ENCODE results near the gene LYSMD2. TPM values are rescaled to one million over a fixed set of nuclear protein-coding genes. Genes with fewer than 3 reads are reported as not detected.

Gene LYSMD2
- total and polyA plus RNA-seq, 2 donors from 2014 or later, result 11.7 to 21.5 TPM

DNA sequence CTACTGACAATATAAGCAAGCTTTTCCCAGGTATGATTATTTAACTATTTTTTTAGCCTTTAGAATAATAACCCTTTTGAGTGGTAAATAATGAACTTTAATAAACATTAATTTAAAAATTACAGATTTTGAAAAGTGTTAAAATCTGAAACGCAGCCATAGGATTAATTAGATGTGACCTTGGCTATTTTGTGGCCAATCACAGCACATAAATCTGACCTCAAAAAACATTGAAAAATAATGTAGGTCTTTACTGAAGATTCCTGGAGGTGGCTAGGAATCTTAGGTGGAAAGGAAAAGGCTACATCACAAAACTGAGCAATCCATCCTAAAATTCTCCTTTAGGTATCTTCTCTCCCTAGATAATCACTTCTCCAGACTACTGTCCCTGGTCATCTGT, 38.1 kb downstream of the LYSMD2 start:
- Histone ChIP-seq H3K4me3 (ENCODE audit: low read length in 3 of 3) (no peak overlapping the region), H3K9me3 (ENCODE audit: control insufficient read depth in 2 of 3, insufficient read depth in 1 of 3, low read length in 3 of 3) (no peaks in the 10 kb centered on the region), H3K36me3 (ENCODE audit: control insufficient read depth in 2 of 3, insufficient read depth in 3 of 3, low read length in 3 of 3) (no peaks in the 10 kb centered on the region), H3K4me1 (ENCODE audit: control insufficient read depth in 2 of 3, insufficient read depth in 2 of 3, low read depth in 1 of 3, low read length in 3 of 3) (no peaks in the 10 kb centered on the region), H3K9ac (ENCODE audit: low read length in 3 of 3) (no peak overlapping the region), H3K27me3 (ENCODE audit: control insufficient read depth, insufficient read depth, low read length) (no peaks in the 10 kb centered on the region), H3K27ac (ENCODE audit: low read depth in 2 of 2, low read length in 2 of 2) (no peak overlapping the region)
- DNase-seq, result no peak
- TF ChIP-seq, protein P1, sequence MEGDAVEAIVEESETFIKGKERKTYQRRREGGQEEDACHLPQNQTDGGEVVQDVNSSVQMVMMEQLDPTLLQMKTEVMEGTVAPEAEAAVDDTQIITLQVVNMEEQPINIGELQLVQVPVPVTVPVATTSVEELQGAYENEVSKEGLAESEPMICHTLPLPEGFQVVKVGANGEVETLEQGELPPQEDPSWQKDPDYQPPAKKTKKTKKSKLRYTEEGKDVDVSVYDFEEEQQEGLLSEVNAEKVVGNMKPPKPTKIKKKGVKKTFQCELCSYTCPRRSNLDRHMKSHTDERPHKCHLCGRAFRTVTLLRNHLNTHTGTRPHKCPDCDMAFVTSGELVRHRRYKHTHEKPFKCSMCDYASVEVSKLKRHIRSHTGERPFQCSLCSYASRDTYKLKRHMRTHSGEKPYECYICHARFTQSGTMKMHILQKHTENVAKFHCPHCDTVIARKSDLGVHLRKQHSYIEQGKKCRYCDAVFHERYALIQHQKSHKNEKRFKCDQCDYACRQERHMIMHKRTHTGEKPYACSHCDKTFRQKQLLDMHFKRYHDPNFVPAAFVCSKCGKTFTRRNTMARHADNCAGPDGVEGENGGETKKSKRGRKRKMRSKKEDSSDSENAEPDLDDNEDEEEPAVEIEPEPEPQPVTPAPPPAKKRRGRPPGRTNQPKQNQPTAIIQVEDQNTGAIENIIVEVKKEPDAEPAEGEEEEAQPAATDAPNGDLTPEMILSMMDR (IDR thresholded peaks at IDR 0.05; ENCODE audit: borderline replicate concordance, extremely low read depth, insufficient read depth), result no peak
- intact Hi-C loops (cut with DNase I), result no loop called here
- FAIRE-seq, result no peak

DNA sequence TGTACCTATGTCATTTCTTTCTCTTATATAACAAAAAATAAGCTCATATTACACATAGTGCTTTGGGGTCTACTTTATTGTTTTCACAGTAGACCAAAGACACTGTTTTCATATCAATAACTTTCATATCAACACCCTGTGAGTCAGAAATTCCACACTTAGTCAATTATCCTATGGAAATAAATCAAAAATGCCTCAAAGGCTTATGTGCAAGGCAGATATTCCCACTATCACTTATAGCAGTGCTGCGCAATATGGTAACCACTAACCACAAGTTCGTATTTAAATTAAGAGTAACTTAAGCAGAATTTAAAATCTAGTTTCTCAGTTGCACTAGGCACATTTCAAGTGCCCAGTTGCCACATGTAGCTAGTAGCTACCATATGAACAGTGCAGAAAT, 40.3 kb downstream of the LYSMD2 start:
- intact Hi-C loops (cut with DNase I), result no loop called here
- FAIRE-seq (no peak), DNase-seq (no peak)
- no peak overlapping the region for H3K9ac ChIP-seq (ENCODE audit: low read length in 3 of 3)
- no peaks in the 10 kb centered on the region for H3K27me3 ChIP-seq (ENCODE audit: control insufficient read depth, insufficient read depth, low read length)
- H3K36me3 ChIP-seq (ENCODE audit: control insufficient read depth in 2 of 3, insufficient read depth in 3 of 3, low read length in 3 of 3), result no peaks in the 10 kb centered on the region
- no peak overlapping the region for H3K27ac ChIP-seq (ENCODE audit: low read depth in 2 of 2, low read length in 2 of 2)
- H3K4me3 ChIP-seq (ENCODE audit: low read length in 3 of 3), result no peak overlapping the region
- H3K4me1 ChIP-seq (ENCODE audit: control insufficient read depth in 2 of 3, insufficient read depth in 2 of 3, low read depth in 1 of 3, low read length in 3 of 3), result no peaks in the 10 kb centered on the region
- TF ChIP-seq, protein P1 (IDR thresholded peaks at IDR 0.05; ENCODE audit: borderline replicate concordance, extremely low read depth, insufficient read depth), result no peak
- H3K9me3 ChIP-seq (ENCODE audit: control insufficient read depth in 2 of 3, insufficient read depth in 1 of 3, low read length in 3 of 3), result no peaks in the 10 kb centered on the region

DNA sequence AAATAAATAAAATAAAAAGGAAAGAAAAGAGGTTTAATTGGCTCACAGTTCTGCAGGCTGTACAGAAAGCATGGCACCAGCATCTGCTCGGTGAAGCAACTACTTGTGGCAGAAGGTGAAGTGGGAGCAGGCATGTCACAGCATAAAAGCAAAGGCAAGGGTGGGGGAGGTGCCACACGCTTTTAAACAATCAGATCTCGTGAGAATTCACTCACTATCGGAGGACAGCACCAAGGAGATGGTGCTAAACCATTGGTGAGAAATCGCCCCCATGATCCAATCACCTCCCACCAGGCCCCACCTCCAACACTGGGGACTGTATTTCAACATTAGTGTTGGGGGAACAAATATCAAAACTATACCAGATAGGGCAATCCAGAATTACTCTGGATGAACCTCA, 40.9 kb downstream of the LYSMD2 start:
- H3K27ac ChIP-seq (ENCODE audit: low read depth in 2 of 2, low read length in 2 of 2), result no peak overlapping the region
- intact Hi-C loops (cut with DNase I), result no loop called here
- H3K4me1 ChIP-seq (ENCODE audit: control insufficient read depth in 2 of 3, insufficient read depth in 2 of 3, low read depth in 1 of 3, low read length in 3 of 3), result no peaks in the 10 kb centered on the region
- H3K9ac ChIP-seq (ENCODE audit: low read length in 3 of 3), result no peak overlapping the region
- no peaks in the 10 kb centered on the region for H3K36me3 ChIP-seq (ENCODE audit: control insufficient read depth in 2 of 3, insufficient read depth in 3 of 3, low read length in 3 of 3)
- no peak overlapping the region for H3K4me3 ChIP-seq (ENCODE audit: low read length in 3 of 3)
- TF ChIP-seq, protein P1 (IDR thresholded peaks at IDR 0.05; ENCODE audit: borderline replicate concordance, extremely low read depth, insufficient read depth), result no peak
- DNase-seq (no peak), FAIRE-seq (no peak)
- no peaks in the 10 kb centered on the region for H3K9me3 ChIP-seq (ENCODE audit: control insufficient read depth in 2 of 3, insufficient read depth in 1 of 3, low read length in 3 of 3)
- no peaks in the 10 kb centered on the region for H3K27me3 ChIP-seq (ENCODE audit: control insufficient read depth, insufficient read depth, low read length)

DNA sequence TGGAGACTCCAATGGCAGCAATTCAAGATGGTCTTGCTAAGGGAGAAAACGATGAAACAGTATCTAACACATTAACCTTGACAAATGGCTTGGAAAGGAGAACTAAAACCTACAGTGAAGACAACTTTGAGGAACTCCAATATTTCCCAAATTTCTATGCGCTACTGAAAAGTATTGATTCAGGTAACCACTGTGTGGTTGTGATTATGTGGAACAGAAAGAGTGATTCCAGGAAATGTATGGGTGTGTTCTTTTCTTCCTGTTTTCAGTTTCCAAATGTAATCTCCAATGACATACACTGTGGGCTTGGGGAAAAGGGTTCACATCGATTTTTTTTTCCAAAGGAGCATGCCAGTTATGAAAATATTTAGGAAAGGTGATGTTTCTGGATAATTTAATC, 45.3 kb downstream of the LYSMD2 start:
- Histone ChIP-seq H3K4me1 (ENCODE audit: control insufficient read depth in 2 of 3, insufficient read depth in 2 of 3, low read depth in 1 of 3, low read length in 3 of 3) (no peaks in the 10 kb centered on the region), H3K9me3 (ENCODE audit: control insufficient read depth in 2 of 3, insufficient read depth in 1 of 3, low read length in 3 of 3) (no peaks in the 10 kb centered on the region), H3K27me3 (ENCODE audit: control insufficient read depth, insufficient read depth, low read length) (no peaks in the 10 kb centered on the region), H3K4me3 (ENCODE audit: low read length in 3 of 3) (no peak overlapping the region), H3K27ac (ENCODE audit: low read depth in 2 of 2, low read length in 2 of 2) (no peak overlapping the region), H3K9ac (ENCODE audit: low read length in 3 of 3) (no peak overlapping the region), H3K36me3 (ENCODE audit: control insufficient read depth in 2 of 3, insufficient read depth in 3 of 3, low read length in 3 of 3) (no peaks in the 10 kb centered on the region)
- intact Hi-C loops (cut with DNase I), result no loop called here
- DNase-seq (no peak), FAIRE-seq (no peak)
- TF ChIP-seq, protein P1 (IDR thresholded peaks at IDR 0.05; ENCODE audit: borderline replicate concordance, extremely low read depth, insufficient read depth), result no peak
